GM19372 (cell line): ENCODE data around the gene RCL1.
"Not testable (repeated sequence)": the region's sequence is repeated elsewhere in the genome, so short reads cannot be mapped to it uniquely, and the experiment has no call there.

ENCODE experiments used
- ATAC-seq: cut with Tn5 transposase; IDR thresholded peaks from one replicate; pipeline ENCODE4 v1.9.1; 2021; ENCODE audit warnings: mild to moderate bottlenecking, low read depth, moderate library complexity; ENCODE audit not compliant: unreplicated experiment

RCL1 gene

DNA sequence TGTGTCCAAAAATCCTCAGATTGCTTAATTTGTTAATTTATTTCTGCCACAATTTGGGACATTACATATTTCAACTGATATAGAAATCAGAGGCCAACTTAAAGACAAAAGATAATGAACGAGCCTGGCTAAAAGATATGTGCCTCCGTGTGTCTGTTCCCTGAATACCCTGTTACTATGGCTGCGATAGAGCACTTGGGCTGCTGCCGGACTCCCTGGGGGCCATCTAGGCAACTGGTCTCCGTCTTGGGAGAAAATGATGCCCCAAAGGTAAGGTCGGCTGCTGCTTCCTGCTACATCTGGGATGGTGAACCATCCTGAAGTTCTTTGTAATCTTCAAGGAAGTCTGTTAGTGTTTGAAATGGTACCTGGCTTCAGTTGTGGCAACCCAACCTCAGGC lies 72.0 kb downstream of the RCL1 start:
- no peak for ATAC-seq

GRCh38 chr9:4865681-4866080 lies 72.9 kb downstream of the RCL1 start:
- ATAC-seq = no peak

GRCh38 chr9:4866239-4866969 lies 73.7 kb downstream of the RCL1 start:
- ATAC-seq = no peak

DNA sequence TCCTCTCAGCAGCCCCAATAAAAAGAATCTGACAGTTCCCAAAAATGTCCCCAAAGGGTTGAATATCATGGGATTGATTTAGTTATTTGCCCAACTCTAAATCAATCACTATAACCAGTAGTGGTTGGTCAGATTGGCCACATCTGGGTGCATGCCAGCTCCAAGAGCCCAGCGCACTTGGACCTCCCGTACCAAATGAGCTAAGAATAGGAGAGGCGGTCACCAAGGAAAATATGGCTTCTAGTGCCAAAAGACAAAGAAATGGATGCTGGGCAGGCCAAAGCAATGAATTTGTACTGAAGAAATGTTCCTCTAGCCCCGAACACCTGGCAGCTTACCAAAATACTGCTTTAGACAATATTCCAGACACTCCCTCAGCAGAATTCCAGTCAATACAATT lies 80.3 kb downstream of the RCL1 start:
- no peak for ATAC-seq

- ATAC-seq = no peak
Measured at GRCh38 chr9:4875559-4875958, 82.8 kb downstream of the RCL1 start.

GRCh38 chr9:4879115-4879558 lies 86.4 kb downstream of the RCL1 start:
- ATAC-seq = no peak

- ATAC-seq = no peak
Measured at GRCh38 chr9:4883326-4883873, 90.7 kb downstream of the RCL1 start.

DNA sequence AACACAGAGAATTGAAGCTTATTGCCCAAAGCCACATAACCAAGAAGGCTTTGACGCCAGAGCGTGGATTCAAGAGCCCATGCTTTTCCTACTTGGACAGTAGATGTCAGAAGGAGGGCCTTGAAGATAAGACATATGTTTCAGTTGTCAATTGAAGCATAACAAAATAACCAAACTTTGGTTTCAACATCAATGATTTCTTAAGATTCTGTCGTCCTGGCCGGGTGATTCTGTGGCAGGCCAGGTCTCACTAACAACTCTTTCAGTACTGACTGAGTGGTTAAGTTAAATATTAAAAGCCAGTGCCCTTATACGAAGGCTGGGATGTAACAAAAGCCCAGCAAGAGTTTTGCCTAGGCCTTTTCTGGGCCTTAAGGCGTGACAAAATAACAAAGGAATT lies 94.0 kb downstream of the RCL1 start:
- ATAC-seq = peak; percentile 91

DNA sequence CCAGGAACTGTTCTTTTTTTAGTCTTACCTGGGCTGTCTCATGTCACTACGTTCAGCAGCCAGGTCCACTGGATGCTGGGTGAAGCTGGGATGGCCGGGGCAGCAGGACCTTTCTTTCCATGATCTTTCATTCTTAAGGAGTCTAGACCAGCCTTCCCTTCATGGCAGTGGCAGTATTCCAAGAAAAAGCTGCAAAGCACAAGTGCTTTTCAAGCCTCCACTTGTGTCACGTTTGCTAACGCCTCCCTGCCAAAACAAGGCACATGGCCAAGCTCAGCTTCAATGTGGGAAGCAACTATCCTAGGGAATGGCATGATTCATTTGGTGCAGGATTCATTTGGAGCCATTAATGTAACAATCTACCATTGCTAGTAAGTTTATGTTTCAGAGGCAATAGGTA lies 94.8 kb downstream of the RCL1 start:
- no peak for ATAC-seq

DNA sequence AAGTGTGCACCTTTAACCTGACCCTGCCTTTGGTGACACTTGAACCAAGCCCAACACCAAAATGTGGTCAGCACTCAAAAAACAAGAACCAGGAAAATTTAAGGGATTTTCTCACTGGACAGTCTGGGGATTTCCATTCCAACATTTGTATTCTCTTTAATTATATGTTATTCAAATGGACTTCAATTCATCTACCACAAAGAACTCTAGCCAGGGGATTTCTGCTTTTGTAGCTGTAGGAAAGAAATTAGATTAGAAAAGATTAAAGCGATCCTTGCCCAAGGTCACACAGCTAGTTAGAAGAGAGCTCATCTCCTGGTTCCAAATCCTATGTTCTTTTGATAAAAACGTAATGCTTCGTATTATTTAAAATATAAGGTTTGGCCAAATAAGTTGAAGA lies 97.5 kb downstream of the RCL1 start:
- no peak for ATAC-seq

- no peak for ATAC-seq
Measured at GRCh38 chr9:4890929-4891328, 98.2 kb downstream of the RCL1 start.

GRCh38 chr9:4891674-4892073 lies 98.9 kb downstream of the RCL1 start:
- no peak for ATAC-seq

DNA sequence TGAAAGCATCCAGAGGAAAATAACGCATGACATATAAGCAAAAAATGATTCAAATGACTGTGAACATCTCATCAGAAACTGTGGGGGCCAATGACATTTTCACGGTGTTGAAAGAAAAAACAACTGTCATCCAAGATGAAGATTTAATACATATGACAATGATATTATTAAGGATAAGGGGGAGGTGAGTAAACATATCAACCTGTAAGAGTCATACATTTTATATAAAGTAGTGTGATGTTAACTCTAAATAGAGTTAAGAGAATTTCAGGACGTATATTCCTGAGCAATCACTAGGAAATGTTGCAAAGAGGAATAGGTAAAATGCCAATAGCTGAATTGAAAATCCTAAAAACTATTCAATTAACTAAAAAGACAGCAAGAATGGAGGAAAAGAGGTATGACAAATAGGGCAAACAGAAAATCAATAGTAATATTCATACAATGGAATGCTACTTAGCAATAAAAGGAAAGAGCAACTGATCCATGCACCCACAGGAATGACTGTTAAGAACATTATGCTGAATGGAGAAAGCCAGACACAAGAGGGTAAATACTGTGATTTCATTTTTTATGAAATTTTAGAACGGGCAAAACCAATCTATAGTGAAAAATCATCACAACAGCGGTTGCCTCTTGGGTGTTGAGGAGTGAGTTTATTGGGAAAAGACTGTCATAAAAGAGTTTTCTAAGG lies 99.9 kb downstream of the RCL1 start:
- ATAC-seq = no peak

DNA sequence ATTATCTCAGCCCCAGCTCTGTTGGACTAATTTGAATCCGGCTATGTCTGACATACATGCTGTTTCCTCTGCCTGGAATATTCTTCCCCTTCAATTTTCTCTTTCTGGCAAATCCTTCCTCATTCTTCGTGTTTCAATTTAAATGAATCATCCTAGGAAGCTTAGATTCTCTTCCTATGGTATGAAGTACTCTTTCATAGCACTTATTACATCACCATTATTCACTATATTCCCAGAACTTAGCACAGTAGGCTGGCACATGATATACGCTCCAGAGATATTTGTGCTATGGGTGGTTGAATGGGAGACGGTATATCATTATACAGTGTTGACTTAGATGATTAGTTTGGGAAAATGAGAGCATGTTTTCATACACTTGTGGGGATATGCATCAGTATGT lies 101.3 kb downstream of the RCL1 start:
- ATAC-seq = no peak

GRCh38 chr9:4899853-4900252 lies 107.1 kb downstream of the RCL1 start:
- not testable (repeated sequence) for ATAC-seq

DNA sequence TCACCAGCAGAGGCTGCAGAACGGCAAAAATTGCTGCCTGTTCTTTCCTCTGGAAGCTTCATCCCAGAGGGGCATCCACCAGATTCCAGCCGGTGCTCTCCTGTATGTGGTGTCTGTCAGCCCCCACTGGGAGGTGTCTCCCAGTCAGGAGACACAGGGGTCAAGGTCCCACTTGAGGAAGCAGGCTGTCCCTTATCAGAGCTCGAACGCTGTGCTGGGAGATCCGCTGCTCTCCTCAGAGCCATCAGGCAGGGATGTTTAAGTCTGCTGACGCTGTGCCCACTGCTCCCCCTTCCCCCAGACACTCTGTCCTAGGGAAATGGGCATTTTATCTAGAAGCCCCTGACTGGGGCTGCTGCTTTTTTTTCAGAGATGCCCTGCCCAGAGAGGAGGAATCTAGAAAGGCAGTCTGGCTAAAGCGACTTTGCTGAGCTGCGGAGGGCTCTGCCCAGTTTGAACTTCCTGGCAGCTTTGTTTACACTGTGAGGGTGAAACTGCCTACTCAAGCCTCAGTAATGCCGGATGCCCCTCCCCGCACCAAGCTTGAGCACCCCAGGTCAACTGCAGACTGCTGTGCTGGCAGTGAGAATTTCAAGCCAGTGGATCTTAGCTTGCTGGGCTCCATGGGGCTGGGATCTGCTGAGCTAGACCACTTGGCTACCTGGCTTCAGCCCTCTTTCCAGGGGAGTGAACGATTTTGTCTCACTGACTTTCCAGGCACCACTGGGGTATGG lies 108.8 kb downstream of the RCL1 start:
- not testable (repeated sequence) for ATAC-seq

DNA sequence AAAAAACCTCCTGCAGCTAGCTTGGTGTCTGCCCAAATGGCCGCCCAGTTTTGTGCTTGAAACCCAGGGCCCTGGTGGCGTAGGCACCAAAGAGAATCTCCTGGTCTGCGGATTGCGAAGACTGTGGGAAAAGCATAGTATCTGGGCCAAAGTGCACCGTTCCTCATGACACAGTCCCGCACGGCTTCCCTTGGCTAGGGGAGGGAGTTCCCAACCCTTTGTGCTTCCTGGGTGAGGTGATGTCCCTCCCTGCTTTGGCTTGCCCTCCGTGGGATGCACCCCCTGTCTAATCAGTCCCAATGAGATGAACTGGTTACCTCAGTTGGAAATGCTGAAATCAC lies 109.4 kb downstream of the RCL1 start:
- no peak for ATAC-seq

DNA sequence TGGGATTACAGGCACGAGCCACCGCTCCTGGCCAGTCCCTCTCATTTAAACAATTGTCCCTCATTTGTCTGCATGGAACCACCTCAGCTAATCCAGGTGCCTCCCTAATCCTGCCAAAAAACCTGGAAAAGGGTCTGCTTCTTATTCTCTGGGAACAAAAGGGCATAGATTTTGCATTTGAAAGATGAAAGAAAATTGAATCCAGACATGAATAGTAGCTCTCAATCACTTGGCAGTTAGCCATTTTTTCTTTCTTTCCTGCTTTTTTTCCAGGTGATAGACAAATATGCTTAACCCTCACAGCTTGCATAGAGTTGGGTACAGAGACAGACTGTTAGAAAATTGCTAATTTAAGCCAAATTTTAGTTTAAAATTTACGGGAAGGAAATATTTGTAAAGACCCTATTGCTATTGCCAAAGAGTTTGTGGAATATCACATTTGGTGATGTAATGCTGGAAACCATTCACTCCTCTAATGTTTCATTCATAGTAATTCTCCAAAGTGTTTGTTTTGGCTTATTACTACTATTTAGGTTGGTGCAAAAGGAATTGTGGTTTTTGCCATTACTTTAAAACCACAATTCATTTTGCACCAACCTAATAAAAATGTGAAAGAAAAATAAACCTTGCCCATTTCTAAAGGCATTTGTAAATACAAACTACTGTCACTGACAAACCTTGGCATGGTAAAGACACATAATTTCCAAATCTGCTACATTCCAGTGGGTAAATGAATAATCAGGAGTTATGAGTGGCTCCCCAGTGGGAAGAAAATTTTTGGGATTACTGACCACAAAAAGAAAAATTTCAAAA lies 111.8 kb downstream of the RCL1 start:
- ATAC-seq = no peak

- no peak for ATAC-seq
Measured at GRCh38 chr9:4905135-4905490, 112.4 kb downstream of the RCL1 start.
